Upper lobe of left lung (tissue), 6 donors: ENCODE results near the gene GRK5. TPM values are rescaled to one million over a fixed set of nuclear protein-coding genes. Genes with fewer than 3 reads are reported as not detected.

Experiments used
- ATAC-seq, 2 donors: fragments of 200-7000 bp; cut with Tn5 transposase; one replicate each; pipeline ENCODE4 v1.9.1; 2022; ENCODE audit warnings: mild to moderate bottlenecking in 2 of 2, moderate library complexity in 2 of 2; ENCODE audit not compliant: low FRiP score in 2 of 2
- DNase-seq, 2 donors: peaks; one replicate each; pipeline ENCODE4 v3.0.0-alpha.2; 2019 to 2020
- H3K27ac ChIP-seq, 4 donors: fragments of 200-600 bp; sonication (generic); one replicate each; pipeline ENCODE4 v1.5.1; 2016 to 2019
- H3K27me3 ChIP-seq, 4 donors: fragments of 200-600 bp; sonication (generic); one replicate each; pipeline ENCODE4 v1.5.1; 2017 to 2019
- H3K36me3 ChIP-seq, 4 donors: fragments of 200-600 bp; sonication (generic); one replicate each; pipeline ENCODE4 v1.5.1; 2016 to 2019
- H3K4me1 ChIP-seq, 4 donors: fragments of 200-600 bp; sonication (generic); one replicate each; pipeline ENCODE4 v1.5.1; 2018 to 2019
- H3K4me3 ChIP-seq, 4 donors: fragments of 200-600 bp; sonication (generic); one replicate each; pipeline ENCODE4 v1.5.1; 2017 to 2019; ENCODE audit warnings: mild to moderate bottlenecking in 2 of 4, moderate library complexity in 1 of 4
- H3K9me3 ChIP-seq, 4 donors: fragments of 200-600 bp; sonication (generic); one replicate each; pipeline ENCODE4 v1.5.1; 2018 to 2019
- EP300 ChIP-seq, 4 donors: sonication (generic); formaldehyde crosslinking; IDR thresholded peaks; one replicate each; pipeline ENCODE4 v1.5.1; 2017; ENCODE audit warnings: antibody characterized with exemption in 4 of 4, control low read depth in 2 of 4
- POLR2A ChIP-seq, 4 donors: fragments of 450-650 bp; IDR thresholded peaks; one replicate each; pipeline ENCODE4 v1.5.1; 2016 to 2017; ENCODE audit warnings: antibody characterized with exemption in 4 of 4, mild to moderate bottlenecking in 2 of 4
- POLR2AphosphoS5 ChIP-seq, 2 donors: sonication (generic); formaldehyde crosslinking; IDR thresholded peaks; one replicate each; pipeline ENCODE4 v1.5.1; 2017; ENCODE audit warnings: antibody characterized with exemption in 2 of 2
- WGBS, 2 donors: methylation state at CpG; one replicate each; pipeline ENCODE4 v1.1.5; 2017 to 2018; 5-methylcytosine and 5-hydroxymethylcytosine counted together
- total RNA-seq, 6 donors: library from RNA; depleted of rRNA in 4 of 6; stranded (reverse); fragments of >200 nt in 4 of 6; gene quantifications; one replicate each; pipeline versions ENCODE4 v1.1.0 to v1.2.1, GENCODE V29; 2016 to 2021
- TF ChIP-seq, protein P1 (sequence below), 6 experiments: fragments of 450-650 bp in 4 of 6; fragments of 200-600 bp in 2 of 6; sonication (generic) in 2 of 6; IDR thresholded peaks; one replicate each; pipeline ENCODE4 v1.5.1; 2016 to 2019; ENCODE audit warnings: antibody characterized with exemption in 6 of 6
- donor health status: DM: no; HTN: no; CAD: no; lungs with moderate emphysema.
- donor health status: DM: no; HTN: yes; CAD: no; lungs with severe emphysema.

GRK5 gene
- total RNA-seq, 6 donors from 2014 or later = 38.6 to 80.9 (median 61.1) TPM

DNA sequence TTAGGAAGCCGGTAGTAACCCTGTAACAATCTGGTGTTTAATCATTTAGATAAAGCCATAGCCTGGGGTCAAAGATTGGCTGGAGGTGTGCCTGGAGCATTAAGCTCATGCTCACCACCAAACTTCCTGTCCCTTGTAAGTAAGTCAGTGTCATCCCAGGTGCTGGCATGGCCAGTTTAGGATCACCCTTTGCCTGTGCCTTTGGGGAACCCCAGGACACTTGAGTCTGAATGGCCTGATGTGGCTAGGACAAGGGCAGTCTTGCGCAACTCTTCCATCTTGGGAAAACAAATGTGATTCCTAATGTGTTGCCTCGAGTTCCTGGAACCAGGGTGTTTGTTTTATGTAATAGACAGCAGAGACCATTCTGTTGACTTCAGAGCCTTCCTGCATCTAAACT lies 154.8 kb downstream of the GRK5 start:
- TF ChIP-seq POLR2AphosphoS5 (IDR thresholded peaks at IDR 0.05) = peak in 1 of 2 donors; percentile 39
- no peak for TF ChIP-seq POLR2A (IDR thresholded peaks at IDR 0.05)
- peak in 1 of 4 donors; percentile 35 for TF ChIP-seq EP300 (IDR thresholded peaks at IDR 0.05)
- TF ChIP-seq, protein P1, sequence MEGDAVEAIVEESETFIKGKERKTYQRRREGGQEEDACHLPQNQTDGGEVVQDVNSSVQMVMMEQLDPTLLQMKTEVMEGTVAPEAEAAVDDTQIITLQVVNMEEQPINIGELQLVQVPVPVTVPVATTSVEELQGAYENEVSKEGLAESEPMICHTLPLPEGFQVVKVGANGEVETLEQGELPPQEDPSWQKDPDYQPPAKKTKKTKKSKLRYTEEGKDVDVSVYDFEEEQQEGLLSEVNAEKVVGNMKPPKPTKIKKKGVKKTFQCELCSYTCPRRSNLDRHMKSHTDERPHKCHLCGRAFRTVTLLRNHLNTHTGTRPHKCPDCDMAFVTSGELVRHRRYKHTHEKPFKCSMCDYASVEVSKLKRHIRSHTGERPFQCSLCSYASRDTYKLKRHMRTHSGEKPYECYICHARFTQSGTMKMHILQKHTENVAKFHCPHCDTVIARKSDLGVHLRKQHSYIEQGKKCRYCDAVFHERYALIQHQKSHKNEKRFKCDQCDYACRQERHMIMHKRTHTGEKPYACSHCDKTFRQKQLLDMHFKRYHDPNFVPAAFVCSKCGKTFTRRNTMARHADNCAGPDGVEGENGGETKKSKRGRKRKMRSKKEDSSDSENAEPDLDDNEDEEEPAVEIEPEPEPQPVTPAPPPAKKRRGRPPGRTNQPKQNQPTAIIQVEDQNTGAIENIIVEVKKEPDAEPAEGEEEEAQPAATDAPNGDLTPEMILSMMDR (IDR thresholded peaks at IDR 0.05) = no peak
- WGBS, 2 donors = 42 to 64% methylated on average over 2 to 3 of the region's 3 CpGs
- Histone ChIP-seq H3K4me3 (no peak overlapping the region), H3K9me3 (no peaks in the 10 kb centered on the region), H3K27ac (peak overlapping the region in 2 of 4 donors; percentile 10 to 77), H3K27me3 (no peaks in the 10 kb centered on the region), H3K4me1 (peaks cover 41 to 74% (median 57%) of the 10 kb centered on the region in 4 donors), H3K36me3 (no peaks in the 10 kb centered on the region)
- DNase-seq (no peak), ATAC-seq (peak in 1 of 2 donors; percentile 11)

DNA sequence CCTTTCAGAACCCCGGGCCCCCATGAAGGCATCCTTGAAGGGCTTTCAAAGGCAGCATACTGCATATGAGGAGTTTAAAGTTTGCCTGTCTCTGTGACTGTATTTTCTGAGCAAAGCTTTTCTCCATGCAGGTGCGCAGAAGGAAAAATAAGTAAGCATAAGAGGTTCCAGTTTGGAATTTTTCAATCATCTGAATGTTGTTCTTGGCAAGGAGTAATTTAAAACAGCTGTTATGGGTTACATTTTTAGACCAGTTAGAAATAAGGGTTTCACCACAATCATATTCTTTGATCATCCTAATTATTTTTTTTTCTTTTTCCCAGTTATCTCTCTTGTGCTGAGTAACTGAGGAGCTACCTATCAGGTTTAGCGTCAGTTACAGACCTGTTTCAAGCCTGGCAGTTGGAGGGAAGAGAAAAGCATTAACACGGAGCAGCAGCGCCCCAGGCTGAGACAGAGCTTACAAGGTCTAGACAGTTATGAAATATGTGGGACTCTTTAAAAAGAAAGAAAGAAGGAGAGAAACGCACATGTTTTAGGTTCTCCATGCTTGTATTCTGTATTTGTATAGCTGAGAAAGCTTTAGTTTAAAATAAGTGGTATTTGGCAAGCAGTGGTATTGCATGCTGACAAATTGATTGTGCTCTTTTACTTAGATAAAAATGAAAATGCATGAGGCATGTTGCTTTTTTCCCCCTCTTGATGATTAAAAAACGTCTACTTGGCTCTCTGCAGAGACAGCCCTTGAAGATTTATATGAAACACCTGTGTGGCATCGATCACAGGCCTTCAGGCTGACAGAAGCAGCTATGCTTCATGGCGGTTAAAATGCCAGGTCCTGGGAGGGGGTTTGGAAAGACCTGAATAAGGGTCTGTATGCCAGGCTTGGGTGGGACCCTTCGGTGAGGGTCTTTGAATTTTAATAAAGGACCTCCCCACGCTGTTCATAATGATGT lies 157.6 kb downstream of the GRK5 start:
- Histone ChIP-seq H3K36me3 (no peaks in the 10 kb centered on the region), H3K4me3 (no peak overlapping the region), H3K4me1 (peaks cover 50 to 81% (median 67%) of the 10 kb centered on the region in 4 donors), H3K27me3 (no peaks in the 10 kb centered on the region), H3K27ac (peak overlapping the region; percentile 40 to 80 (median 56)), H3K9me3 (no peaks in the 10 kb centered on the region)
- 71 to 74% methylated on average over 11 of the region's 11 CpGs for WGBS, 2 donors
- no peak for TF ChIP-seq POLR2AphosphoS5 (IDR thresholded peaks at IDR 0.05)
- TF ChIP-seq POLR2A (IDR thresholded peaks at IDR 0.05) = no peak
- TF ChIP-seq, protein P1 (IDR thresholded peaks at IDR 0.05) = no peak
- no peak for TF ChIP-seq EP300 (IDR thresholded peaks at IDR 0.05)
- DNase-seq (no peak), ATAC-seq (no peak)

DNA sequence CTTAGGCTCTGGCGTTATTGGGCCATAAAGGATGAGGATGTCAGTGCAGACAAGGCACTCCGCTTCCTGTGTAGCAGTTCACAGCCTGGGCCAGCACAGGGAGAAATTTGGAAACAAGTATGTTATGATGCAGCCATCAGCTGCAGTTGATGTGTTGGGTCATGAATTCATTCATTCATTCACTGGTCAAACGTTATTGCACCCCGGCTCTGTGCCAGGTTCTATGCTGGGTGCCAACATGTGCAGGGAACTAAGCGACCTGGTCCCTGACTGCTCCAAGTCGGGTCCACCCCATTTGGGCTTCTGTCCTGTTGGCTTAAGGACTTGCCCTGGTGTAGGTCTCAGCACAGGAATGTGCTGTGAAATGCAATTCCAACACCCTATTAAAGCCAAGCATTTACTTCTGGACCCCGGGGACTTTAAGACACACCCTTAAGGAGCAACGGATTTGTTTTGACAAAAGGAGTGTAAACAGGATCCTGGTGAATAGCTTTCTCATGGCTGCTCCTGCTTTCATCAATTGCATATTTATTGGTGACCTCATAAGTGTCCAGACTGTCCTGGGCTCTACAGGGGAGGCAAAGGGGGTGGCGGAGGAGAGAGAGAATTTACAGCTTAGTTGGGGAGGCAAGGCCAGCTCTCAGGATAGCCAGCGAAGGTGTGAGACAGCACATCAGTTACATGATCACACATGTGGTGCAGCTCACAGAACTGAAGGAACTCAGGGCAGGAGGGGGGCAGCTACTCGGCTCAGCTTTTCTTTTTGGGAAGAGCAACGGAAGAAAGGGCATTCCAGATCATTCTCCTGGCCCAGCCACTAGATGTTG lies 158.6 kb downstream of the GRK5 start:
- Histone ChIP-seq H3K4me3 (no peak overlapping the region), H3K27me3 (no peaks in the 10 kb centered on the region), H3K36me3 (no peaks in the 10 kb centered on the region), H3K9me3 (no peaks in the 10 kb centered on the region), H3K27ac (peak overlapping the region; percentile 49 to 80 (median 62)), H3K4me1 (peaks cover 60 to 91% (median 75%) of the 10 kb centered on the region in 4 donors)
- TF ChIP-seq POLR2AphosphoS5 (IDR thresholded peaks at IDR 0.05) (peak; percentile 27 to 36), EP300 (IDR thresholded peaks at IDR 0.05) (no peak)
- ATAC-seq = peak in 1 of 2 donors; percentile 46
- DNase-seq = no peak
- whole genome bisulfite sequencing, 2 donors = 48 to 57% methylated on average over 11 to 12 of the region's 12 CpGs

DNA sequence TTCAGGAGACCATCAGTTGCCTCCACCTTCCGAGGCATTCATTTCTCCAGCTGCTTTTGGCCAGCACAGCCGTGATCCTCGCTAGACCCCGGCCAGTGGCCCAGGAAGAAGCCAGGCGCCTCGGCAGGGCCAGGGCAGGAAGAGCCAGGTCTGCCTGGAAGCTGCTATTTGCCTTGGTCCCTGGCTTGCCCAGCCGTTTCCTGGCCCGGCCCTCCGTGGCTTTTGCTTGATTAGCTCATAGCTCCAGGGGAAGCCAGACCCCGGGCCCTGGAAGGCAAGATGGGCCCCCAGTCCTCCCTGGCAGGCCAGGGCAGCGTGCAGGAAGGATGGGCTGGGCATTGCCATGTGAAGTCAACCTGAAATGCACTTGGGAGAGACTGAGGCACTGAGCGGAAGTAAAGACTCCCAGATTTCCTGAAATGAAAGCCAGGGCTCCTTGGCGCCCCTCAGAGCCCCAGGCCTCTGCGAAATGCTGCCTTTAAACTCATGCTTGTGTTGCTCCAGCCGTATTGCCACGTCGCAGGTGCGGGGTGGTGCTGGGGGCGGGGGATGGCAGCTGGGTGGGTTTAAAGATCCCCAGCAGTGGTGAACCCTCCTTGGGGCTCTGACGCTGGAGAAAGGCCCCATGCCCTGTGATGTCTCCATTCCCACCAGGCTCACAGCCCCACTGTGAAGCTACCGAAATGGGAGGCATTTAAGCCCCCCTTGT lies 160.6 kb downstream of the GRK5 start:
- TF ChIP-seq POLR2A (IDR thresholded peaks at IDR 0.05) (no peak), POLR2AphosphoS5 (IDR thresholded peaks at IDR 0.05) (no peak), EP300 (IDR thresholded peaks at IDR 0.05) (no peak)
- TF ChIP-seq, protein P1 (IDR thresholded peaks at IDR 0.05) = no peak
- ATAC-seq = no peak
- DNase-seq = no peak
- Histone ChIP-seq H3K9me3 (no peaks in the 10 kb centered on the region), H3K36me3 (no peaks in the 10 kb centered on the region), H3K27ac (peak overlapping the region; percentile 32 to 86 (median 63)), H3K4me1 (peaks cover 70 to 86% (median 77%) of the 10 kb centered on the region in 4 donors), H3K27me3 (no peaks in the 10 kb centered on the region), H3K4me3 (no peak overlapping the region)
- 90 to 99% methylated on average over 9 to 21 of the region's 21 CpGs for WGBS, 2 donors
